ENCODE data around the gene GLIS2. TPM values are rescaled to one million over a fixed set of nuclear protein-coding genes. Genes with fewer than 3 reads are reported as not detected.

The GLIS2 gene
- total RNA-seq, 1 donor from 2014 or later: 21.5 TPM

GRCh38 chr16:4353675-4354074 lies 37.8 kb downstream of the GLIS2 start:
- Histone ChIP-seq H3K36me3 (peaks cover 32% of the 10 kb centered on the region), H3K9me3 (no peaks in the 10 kb centered on the region), H3K4me1 (peaks cover 23% of the 10 kb centered on the region), H3K27ac (no peak overlapping the region), H3K27me3 (ENCODE audit: low read depth) (no peaks in the 10 kb centered on the region), H3K4me3 (no peak overlapping the region)
- TF ChIP-seq CTCF (IDR thresholded peaks at IDR 0.05): no peak
- intact Hi-C loops (cut with DNase I): no loop called here
- ATAC-seq: no peak
- no peak for DNase-seq

- Histone ChIP-seq H3K4me1 (peaks cover 20% of the 10 kb centered on the region), H3K27me3 (ENCODE audit: low read depth) (no peaks in the 10 kb centered on the region), H3K9me3 (no peaks in the 10 kb centered on the region), H3K27ac (no peak overlapping the region), H3K36me3 (peaks cover 41% of the 10 kb centered on the region), H3K4me3 (no peak overlapping the region)
- no peak for DNase-seq
- TF ChIP-seq CTCF (IDR thresholded peaks at IDR 0.05): no peak
- intact Hi-C loops (cut with DNase I): no loop called here
- ATAC-seq: no peak
Observed at GRCh38 chr16:4354512-4355409, 38.9 kb downstream of the GLIS2 start.

- Histone ChIP-seq H3K27me3 (ENCODE audit: low read depth) (no peaks in the 10 kb centered on the region), H3K4me1 (peaks cover 6% of the 10 kb centered on the region), H3K4me3 (no peak overlapping the region), H3K36me3 (peaks cover 56% of the 10 kb centered on the region), H3K27ac (no peak overlapping the region), H3K9me3 (no peaks in the 10 kb centered on the region)
- DNase-seq: no peak
- ATAC-seq: no peak
- intact Hi-C loops (cut with DNase I): no loop called here
- no peak for TF ChIP-seq CTCF (IDR thresholded peaks at IDR 0.05)
Observed at GRCh38 chr16:4356820-4357219, 41.0 kb downstream of the GLIS2 start.

- no peaks in the 10 kb centered on the region for H3K27me3 ChIP-seq (ENCODE audit: low read depth)
- no peak for TF ChIP-seq CTCF (IDR thresholded peaks at IDR 0.05)
- no peak overlapping the region for H3K27ac ChIP-seq
- DNase-seq: no peak
- no peaks in the 10 kb centered on the region for H3K9me3 ChIP-seq
- peaks cover 70% of the 10 kb centered on the region for H3K36me3 ChIP-seq
- intact Hi-C loops (cut with DNase I): no loop called here
- H3K4me1 ChIP-seq: peaks cover 6% of the 10 kb centered on the region
- no peak for ATAC-seq
- H3K4me3 ChIP-seq: no peak overlapping the region
Observed at GRCh38 chr16:4358236-4358635, 42.4 kb downstream of the GLIS2 start.

GRCh38 chr16:4358831-4359561 lies 43.1 kb downstream of the GLIS2 start:
- intact Hi-C loops (cut with DNase I): no loop called here

More at GRCh38 chr16:4358831-4359561, 43.1 kb downstream of the GLIS2 start:
- peak; percentile 77 to 82 for ATAC-seq
- DNase-seq: peak; percentile 80
- H3K27me3 ChIP-seq (ENCODE audit: low read depth): no peaks in the 10 kb centered on the region
- no peak overlapping the region for H3K27ac ChIP-seq
- peaks cover 76% of the 10 kb centered on the region for H3K36me3 ChIP-seq
- H3K4me3 ChIP-seq: no peak overlapping the region
- peaks cover 6% of the 10 kb centered on the region for H3K4me1 ChIP-seq
- H3K9me3 ChIP-seq: no peaks in the 10 kb centered on the region
- TF ChIP-seq CTCF (IDR thresholded peaks at IDR 0.05): peak; percentile 97

All from lower lobe of right lung (tissue), 2 donors.